Measurements from ENCODE around the gene PRIMA1. TPM values are rescaled to one million over a fixed set of nuclear protein-coding genes. Genes with fewer than 3 reads are reported as not detected.

Gene PRIMA1
- total RNA-seq, 4 donors from 2014 or later: 0.33 to 0.88 (median 0.64) TPM

DNA sequence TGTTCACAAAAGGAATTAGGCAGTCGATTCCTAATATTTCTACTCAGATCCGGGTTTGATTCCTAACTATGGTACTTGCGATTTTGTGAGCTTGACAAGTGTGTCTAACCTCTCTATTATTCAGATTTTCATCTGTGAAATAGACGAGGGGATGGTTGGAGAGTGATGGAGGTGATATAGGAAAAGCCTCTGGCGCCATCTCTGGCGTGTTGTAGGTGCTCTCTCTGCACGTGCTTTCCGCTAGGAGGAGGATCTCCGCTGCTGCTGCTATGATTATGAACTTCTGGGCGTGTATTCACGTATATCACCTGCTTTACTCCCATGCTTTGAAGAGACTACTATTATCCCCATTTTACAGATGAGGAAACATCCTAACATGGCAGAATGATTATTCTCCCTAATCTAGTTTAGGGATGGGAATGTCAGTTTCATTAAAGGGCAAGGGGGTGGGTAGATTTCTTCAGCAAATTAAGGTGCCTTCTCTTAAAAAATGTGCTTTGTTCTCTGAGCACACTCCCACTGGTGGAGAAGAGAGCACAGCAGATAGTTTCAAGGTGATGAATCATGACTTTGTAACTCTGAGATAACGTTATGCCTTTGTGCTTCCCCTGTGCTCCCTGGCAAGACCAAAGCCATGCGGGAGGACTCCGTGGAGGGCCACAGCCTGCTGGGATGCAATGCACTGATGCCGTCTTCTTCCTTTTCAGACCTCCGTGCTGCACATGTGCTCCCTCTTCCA is 97.1 kb downstream of the PRIMA1 start:
- intact Hi-C loops (cut with DNase I): no loop called here

GRCh38 chr14:93690146-93690545 is 98.1 kb downstream of the PRIMA1 start:
- no peak overlapping the region for H3K4me3 ChIP-seq (replicated peaks in 1 of 3)
- no peak for DNase-seq
- H3K36me3 ChIP-seq: no peaks in the 10 kb centered on the region
- no peaks in the 10 kb centered on the region for H3K9me3 ChIP-seq
- peaks cover 0 to 9% of the 10 kb centered on the region in 2 donors for H3K4me1 ChIP-seq
- no peak overlapping the region for H3K27ac ChIP-seq
- WGBS, 2 donors: 75 to 80% methylated on average over 6 of the region's 6 CpGs
- intact Hi-C loops (cut with DNase I): no loop called here
- H3K27me3 ChIP-seq: no peaks in the 10 kb centered on the region
- no peak for TF ChIP-seq POLR2A (IDR thresholded peaks at IDR 0.05)
- no peak for TF ChIP-seq CTCF (IDR thresholded peaks at IDR 0.05)

More for the DNA sequence above, 97.1 kb downstream of the PRIMA1 start:
- no peaks in the 10 kb centered on the region for H3K27me3 ChIP-seq
- no peak overlapping the region for H3K4me3 ChIP-seq (replicated peaks in 1 of 3)
- peaks cover 0 to 9% of the 10 kb centered on the region in 2 donors for H3K4me1 ChIP-seq
- no peaks in the 10 kb centered on the region for H3K36me3 ChIP-seq
- no peak for TF ChIP-seq POLR2A (IDR thresholded peaks at IDR 0.05)
- TF ChIP-seq CTCF (IDR thresholded peaks at IDR 0.05): no peak
- no peak for DNase-seq
- no peaks in the 10 kb centered on the region for H3K9me3 ChIP-seq
- WGBS, 2 donors: 86 to 88% methylated on average over 16 of the region's 16 CpGs
- no peak overlapping the region for H3K27ac ChIP-seq

- 63 to 66% methylated on average over 4 of the region's 4 CpGs for WGBS, 2 donors
- Histone ChIP-seq H3K9me3 (no peaks in the 10 kb centered on the region), H3K27me3 (no peaks in the 10 kb centered on the region), H3K4me1 (peaks cover 0 to 9% of the 10 kb centered on the region in 2 donors), H3K27ac (no peak overlapping the region), H3K36me3 (no peaks in the 10 kb centered on the region), H3K4me3 (replicated peaks in 1 of 3) (no peak overlapping the region)
- DNase-seq: no peak
- TF ChIP-seq POLR2A (IDR thresholded peaks at IDR 0.05) (no peak), CTCF (IDR thresholded peaks at IDR 0.05) (no peak)
- intact Hi-C loops (cut with DNase I): no loop called here
Measured at GRCh38 chr14:93688820-93689219, 99.5 kb downstream of the PRIMA1 start.

DNA sequence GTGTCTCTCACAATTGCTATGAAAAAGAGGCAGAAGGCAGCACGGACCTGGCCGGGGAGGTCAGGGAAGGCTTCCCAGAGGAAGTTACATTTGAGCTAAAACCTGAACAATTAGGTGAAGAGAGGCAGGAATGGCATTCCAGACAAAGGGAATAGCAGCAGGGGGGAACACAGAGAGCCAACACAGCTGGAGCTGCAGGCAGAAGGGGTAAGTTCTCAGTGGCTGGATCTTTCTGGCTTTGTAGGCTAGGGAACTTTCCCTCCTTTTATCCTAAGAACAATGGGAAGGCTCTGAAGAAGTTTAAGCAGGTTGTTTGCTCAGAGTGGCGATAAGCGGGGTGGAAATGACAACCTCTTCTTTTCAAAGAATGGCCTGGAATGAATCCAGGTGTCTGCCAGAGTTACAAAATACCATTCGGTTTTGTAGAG is 100.0 kb downstream of the PRIMA1 start:
- intact Hi-C loops (cut with DNase I): no loop called here
- H3K9me3 ChIP-seq: no peaks in the 10 kb centered on the region
- H3K27ac ChIP-seq: no peak overlapping the region
- DNase-seq: no peak
- WGBS, 2 donors: 20 to 31% methylated on average over 5 of the region's 5 CpGs
- H3K36me3 ChIP-seq: no peaks in the 10 kb centered on the region
- no peak overlapping the region for H3K4me3 ChIP-seq (replicated peaks in 1 of 3)
- no peaks in the 10 kb centered on the region for H3K27me3 ChIP-seq
- no peak for TF ChIP-seq POLR2A (IDR thresholded peaks at IDR 0.05)
- TF ChIP-seq CTCF (IDR thresholded peaks at IDR 0.05): no peak
- peaks cover 0 to 9% of the 10 kb centered on the region in 2 donors for H3K4me1 ChIP-seq

GRCh38 chr14:93686268-93686667 is 102.0 kb downstream of the PRIMA1 start:
- H3K27me3 ChIP-seq: no peaks in the 10 kb centered on the region
- TF ChIP-seq POLR2A (IDR thresholded peaks at IDR 0.05) (no peak), CTCF (IDR thresholded peaks at IDR 0.05) (no peak)
- H3K4me1 ChIP-seq: peaks cover 0 to 9% of the 10 kb centered on the region in 2 donors
- H3K9me3 ChIP-seq: no peaks in the 10 kb centered on the region
- intact Hi-C loops (cut with DNase I): no loop called here
- H3K4me3 ChIP-seq (replicated peaks in 1 of 3): no peak overlapping the region
- no peak for DNase-seq
- H3K27ac ChIP-seq: no peak overlapping the region
- H3K36me3 ChIP-seq: no peaks in the 10 kb centered on the region
- WGBS, 2 donors: 72 to 78% methylated on average over 5 of the region's 5 CpGs

Measured in thyroid gland (tissue), 4 donors.